HG03378 (cell line): Measurements from ENCODE around the gene MGAT5.

ENCODE experiments used
- ATAC-seq: cut with Tn5 transposase; IDR thresholded peaks from one replicate; pipeline ENCODE4 v1.9.1; 2021; ENCODE audit warnings: mild to moderate bottlenecking, moderate library complexity; ENCODE audit not compliant: unreplicated experiment

Gene MGAT5

GRCh38 chr2:134252092-134252750, 1.7 kb upstream of the MGAT5 start:
- no peak for ATAC-seq

DNA sequence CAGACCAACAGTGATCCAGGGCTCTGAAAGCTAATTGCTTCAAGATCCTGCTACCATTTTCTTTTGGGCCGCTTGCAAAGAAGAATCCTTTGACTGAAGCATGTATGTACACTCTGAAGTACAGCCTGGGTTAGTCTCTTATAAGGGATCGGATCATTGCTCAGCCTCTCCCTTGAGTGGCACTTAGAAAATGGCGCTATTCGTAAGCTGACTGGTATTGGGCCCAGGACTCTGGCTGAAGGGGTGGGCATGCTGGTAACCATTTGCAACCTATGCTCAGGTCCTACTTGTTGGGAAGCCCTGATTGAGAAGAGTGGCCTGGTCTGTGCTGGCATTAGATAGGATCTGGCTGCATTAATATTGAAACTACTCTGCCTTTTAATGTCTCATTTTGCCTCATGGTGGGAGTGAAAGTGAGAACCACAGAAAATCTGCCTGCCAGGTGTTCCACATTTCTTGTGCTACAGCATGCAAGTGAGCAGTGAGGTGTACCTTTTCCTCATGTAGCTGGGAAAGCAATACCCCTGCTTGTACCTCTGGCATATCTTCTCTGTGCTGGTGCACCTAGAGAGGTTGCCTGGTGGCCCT, 661 bp upstream of the MGAT5 start:
- ATAC-seq = peak; percentile 71

DNA sequence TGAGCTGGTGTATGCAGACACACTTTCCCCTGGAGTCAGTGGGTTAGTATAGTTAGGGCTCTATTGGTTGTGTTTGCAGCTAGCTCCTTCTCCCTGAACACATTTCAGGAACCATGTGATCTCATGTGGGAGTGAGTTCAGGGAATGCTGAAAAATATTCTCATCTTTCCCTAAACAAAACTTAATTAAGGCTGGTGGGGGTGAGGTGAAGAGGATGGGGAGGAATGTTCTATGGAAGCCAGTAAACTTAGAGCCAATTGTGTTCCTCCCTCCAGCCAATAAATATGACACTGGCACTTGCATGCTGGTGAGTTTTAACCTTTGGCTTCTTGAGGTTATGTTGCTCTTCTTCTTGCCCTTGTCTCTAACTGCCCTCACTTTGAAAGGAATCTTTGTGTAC, 952 bp downstream of the MGAT5 start:
- no peak for ATAC-seq

DNA sequence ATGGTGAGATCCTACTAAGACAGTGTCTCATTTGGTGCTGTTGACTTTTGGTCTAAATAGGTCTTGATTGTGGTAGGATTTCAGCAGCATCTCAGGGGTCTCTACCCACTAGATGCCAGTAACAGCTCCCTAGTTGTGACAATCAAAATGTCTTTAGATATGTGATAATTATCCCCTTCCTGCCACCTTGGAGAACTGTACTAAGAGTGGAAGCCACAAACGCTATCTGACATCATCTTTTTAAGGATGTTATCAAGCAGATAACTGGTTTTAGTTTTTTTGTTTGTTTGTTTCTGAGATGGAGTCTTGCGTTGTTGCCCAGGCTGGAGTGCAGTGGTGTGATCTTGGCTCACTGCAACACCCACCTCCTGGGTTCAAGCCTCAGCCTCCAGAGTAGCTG, 3.1 kb downstream of the MGAT5 start:
- ATAC-seq = no peak

DNA sequence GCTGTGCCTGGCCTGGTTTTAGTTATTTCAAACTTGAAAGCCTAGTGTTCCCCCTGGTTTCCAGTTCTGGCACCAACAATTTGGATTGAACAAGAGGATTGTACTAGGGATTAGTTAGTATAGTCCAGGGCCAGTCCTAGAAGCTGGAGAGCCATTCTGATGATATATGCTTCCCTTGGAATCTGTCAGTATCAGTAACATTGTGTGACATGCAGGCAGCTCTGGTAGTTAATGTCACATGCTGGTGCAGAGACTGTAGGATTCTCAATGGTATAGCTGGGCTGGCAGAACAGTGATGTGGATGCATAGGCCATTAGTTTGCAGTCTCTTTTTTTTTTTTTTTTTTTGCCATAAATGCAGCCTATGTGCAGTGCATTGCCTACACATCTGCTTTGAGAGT, 3.6 kb downstream of the MGAT5 start:
- ATAC-seq = no peak

DNA sequence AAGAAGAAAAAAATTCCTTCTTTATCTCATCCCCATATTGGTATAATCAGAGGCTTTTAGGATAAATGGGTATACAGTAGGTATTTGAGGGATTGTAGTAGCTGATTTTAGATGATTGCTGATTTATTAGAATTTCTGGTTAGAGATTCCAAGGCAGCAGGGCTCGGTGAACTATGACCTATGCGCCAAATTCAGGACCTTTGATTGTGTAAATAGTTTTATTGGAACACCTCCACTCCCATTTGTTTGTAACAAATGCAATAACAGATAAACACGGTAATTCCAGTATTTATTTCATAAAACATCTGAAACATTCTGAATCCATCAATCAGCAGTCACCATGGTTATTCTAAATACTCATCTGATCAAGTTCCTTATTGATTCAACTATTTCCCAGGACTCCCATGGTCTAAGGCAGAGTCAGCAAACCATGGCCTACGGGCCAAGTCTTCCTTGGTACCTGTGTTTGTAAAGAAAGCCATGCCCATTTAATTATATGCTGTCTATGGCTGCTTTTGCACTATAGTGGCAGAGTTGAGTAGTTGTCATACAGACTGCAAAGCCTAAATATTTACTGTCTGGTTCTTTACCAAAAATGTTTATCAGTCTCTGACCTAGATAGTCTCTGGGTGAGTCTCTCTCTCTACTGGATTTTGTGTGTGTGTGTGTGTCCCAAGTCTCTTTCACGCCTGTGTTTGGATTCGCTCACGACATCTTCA, 4.3 kb downstream of the MGAT5 start:
- no peak for ATAC-seq

- peak; percentile 39 for ATAC-seq
These were observed 5.0 kb downstream of the MGAT5 start for GRCh38 chr2:134258684-134259388.

- ATAC-seq = no peak
These were observed 5.7 kb downstream of the MGAT5 start for GRCh38 chr2:134259571-134259970.

- ATAC-seq = no peak
These were observed 6.1 kb downstream of the MGAT5 start for GRCh38 chr2:134259994-134260393.

- no peak for ATAC-seq
These were observed 6.8 kb downstream of the MGAT5 start for GRCh38 chr2:134260713-134261112.

GRCh38 chr2:134261398-134262131, 7.7 kb downstream of the MGAT5 start:
- peak; percentile 66 for ATAC-seq

DNA sequence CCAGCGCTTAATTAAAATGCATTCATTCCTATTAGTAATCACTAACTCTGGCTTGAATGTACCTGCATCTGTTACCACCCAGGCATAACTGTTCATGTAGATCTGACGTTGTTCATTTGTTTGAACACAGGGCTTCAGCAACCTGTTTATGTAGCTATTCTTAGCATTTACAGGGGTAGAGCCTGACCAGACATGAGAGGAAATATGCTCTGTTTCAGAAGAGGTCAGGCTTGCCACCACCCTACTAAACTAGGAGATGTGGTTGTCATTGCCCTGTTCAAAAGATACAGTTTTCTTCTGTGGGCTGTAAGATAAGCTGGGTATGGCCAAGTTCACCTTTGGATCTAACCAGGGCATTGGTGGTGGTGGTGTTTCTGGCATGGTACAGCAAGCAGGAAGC, 8.8 kb downstream of the MGAT5 start:
- ATAC-seq = peak; percentile 50

DNA sequence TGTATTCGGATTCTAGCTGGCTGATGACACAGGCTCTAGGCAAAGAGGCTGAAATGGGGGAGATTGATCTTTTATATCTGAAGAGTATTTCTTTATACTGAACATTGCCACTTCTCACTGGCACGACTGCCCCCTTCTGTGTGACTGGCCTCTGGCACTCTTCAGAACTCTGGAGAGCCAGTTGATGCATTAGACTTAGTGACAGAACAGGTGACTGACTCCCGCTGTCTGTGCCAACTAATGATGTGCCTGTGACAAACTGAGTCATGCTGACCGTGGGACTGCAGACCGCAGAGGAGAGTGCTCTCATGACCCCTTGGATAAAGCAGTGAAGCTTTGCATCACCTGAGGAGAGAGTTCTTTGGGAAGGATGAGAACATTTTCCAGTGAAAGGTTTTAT, 14.4 kb downstream of the MGAT5 start:
- ATAC-seq = no peak

DNA sequence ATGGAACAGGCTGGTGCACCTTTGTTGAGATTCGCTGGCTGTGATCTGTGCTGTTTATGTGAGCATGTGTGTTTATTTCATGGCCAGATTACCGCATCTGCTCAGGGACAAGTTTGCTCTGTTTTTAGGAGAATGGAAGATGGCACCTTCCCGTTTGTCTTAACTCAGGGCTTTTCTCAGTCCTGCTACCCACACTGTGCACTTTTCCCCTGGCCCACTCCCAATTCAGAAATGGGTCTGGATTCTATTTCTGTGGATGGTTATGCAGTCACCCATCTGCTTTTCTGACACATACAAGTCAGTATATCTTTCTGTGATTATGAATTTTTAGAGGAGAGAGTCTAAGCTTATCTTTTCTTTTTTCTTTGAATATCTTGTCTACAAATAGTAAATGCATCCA, 15.4 kb downstream of the MGAT5 start:
- no peak for ATAC-seq

GRCh38 chr2:134269972-134270735, 16.3 kb downstream of the MGAT5 start:
- no peak for ATAC-seq

DNA sequence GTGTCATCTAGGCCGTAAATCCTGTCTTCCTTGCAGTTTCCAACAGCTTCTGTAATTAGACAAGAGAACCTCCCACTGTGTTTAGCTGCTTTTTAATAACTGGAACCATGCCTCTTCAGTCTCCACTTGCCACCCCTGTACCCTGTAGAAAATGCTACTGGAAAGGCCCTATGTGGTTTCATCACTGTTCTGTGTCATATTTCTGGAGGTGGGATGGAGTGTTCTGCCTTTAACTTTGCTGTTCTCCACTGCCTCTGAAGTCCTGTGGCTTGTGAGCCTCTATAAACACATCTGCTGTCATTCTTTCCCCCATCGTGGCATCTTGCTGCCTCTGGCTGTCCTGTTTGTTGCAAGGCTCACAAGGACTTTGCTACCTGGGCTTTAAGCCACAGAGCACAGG, 17.9 kb downstream of the MGAT5 start:
- no peak for ATAC-seq

DNA sequence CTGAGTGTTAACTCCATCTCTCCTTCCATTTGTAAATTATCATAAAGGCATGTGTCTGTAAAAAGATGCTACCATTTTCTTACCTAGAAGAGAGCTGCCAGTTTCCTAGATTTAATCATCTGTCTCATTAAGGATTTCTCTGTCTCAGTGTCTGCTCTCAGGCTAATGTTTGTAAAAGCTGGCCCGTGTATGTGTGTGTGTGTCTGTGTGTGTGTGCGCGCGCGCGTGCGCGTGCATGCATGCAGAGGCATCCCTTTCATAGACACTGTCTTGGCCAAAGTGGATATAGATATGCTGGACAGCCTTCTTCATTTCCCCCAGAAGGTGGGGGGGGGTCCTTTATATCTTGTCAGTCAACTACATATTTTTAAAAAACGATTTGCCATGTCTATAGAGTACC, 18.9 kb downstream of the MGAT5 start:
- no peak for ATAC-seq

GRCh38 chr2:134273256-134273983, 19.5 kb downstream of the MGAT5 start:
- no peak for ATAC-seq

GRCh38 chr2:134274121-134274520, 20.2 kb downstream of the MGAT5 start:
- no peak for ATAC-seq
